H9 (cell line): ENCODE results near the gene SLCO4A1. TPM values are rescaled to one million over a fixed set of nuclear protein-coding genes. Genes with fewer than 3 reads are reported as not detected.

Experiments
- DNase-seq: peaks from one replicate; pipeline ENCODE4 v3.0.0-alpha.2; 2017
- H2AFZ ChIP-seq: one replicate; pipeline ENCODE4 v1.6.1; 2013; ENCODE audit warnings: mild to moderate bottlenecking, low read length, control low read depth, moderate library complexity
- H2AK5ac ChIP-seq: 2 replicates; pipeline ENCODE4 v1.6.1; 2013; ENCODE audit warnings: low read length, control low read depth, mixed read lengths; ENCODE audit not compliant: insufficient read length
- H2BK120ac ChIP-seq: one replicate; pipeline ENCODE4 v1.6.1; 2013; ENCODE audit warnings: low read depth, mild to moderate bottlenecking, low read length, control low read depth, inconsistent platforms; ENCODE audit not compliant: poor library complexity, severe bottlenecking
- H2BK12ac ChIP-seq: 2 replicates; pipeline ENCODE4 v1.6.1; 2013; ENCODE audit warnings: low read length, control low read depth, mixed read lengths, low read depth; ENCODE audit not compliant: insufficient read length
- H2BK15ac ChIP-seq: 2 replicates; pipeline ENCODE4 v1.6.1; 2013; ENCODE audit warnings: low read depth, low read length, control low read depth
- H2BK20ac ChIP-seq: one replicate; pipeline ENCODE4 v1.6.1; 2013; ENCODE audit warnings: low read depth, mild to moderate bottlenecking, low read length, control low read depth, inconsistent platforms; ENCODE audit not compliant: poor library complexity, severe bottlenecking
- H2BK5ac ChIP-seq: 2 replicates; pipeline ENCODE4 v1.6.1; 2013; ENCODE audit warnings: low read length, control low read depth, mixed read lengths; ENCODE audit not compliant: insufficient read length
- H3K14ac ChIP-seq: 2 replicates; pipeline ENCODE4 v1.6.1; 2013; ENCODE audit warnings: low read length, control low read depth; ENCODE audit not compliant: insufficient read depth
- H3K18ac ChIP-seq: 2 replicates; pipeline ENCODE4 v1.6.1; 2013; ENCODE audit warnings: low read depth, mild to moderate bottlenecking, mixed read lengths, low read length, control low read depth; ENCODE audit not compliant: insufficient read length
- H3K23ac ChIP-seq: 2 replicates; pipeline ENCODE4 v1.6.1; 2013; ENCODE audit warnings: low read length, control low read depth, mixed read lengths, low read depth; ENCODE audit not compliant: insufficient read length
- H3K23me2 ChIP-seq: 2 replicates; pipeline ENCODE4 v1.6.1; 2013; ENCODE audit warnings: low read depth, mild to moderate bottlenecking, mixed read lengths, low read length, control low read depth; ENCODE audit not compliant: insufficient read length, poor library complexity, severe bottlenecking
- H3K27ac ChIP-seq: 2 replicates; pipeline ENCODE4 v1.5.1; 2013; ENCODE audit warnings: low read length, control low read depth, mixed read lengths, low read depth; ENCODE audit not compliant: insufficient read length
- H3K27me3 ChIP-seq: 2 replicates; pipeline ENCODE4 v1.6.1; 2013; ENCODE audit warnings: low read length, control low read depth, inconsistent platforms; ENCODE audit not compliant: insufficient read depth
- H3K4ac ChIP-seq: 2 replicates; pipeline ENCODE4 v1.6.1; 2013; ENCODE audit warnings: low read depth, mild to moderate bottlenecking, control low read depth, inconsistent platforms, low read length, moderate library complexity
- H3K4me1 ChIP-seq: 2 replicates; pipeline ENCODE4 v1.6.1; 2013; ENCODE audit warnings: low read length, control low read depth, inconsistent platforms; ENCODE audit not compliant: insufficient read depth
- H3K4me2 ChIP-seq: 2 replicates; pipeline ENCODE4 v1.6.1; 2013; ENCODE audit warnings: low read length, control low read depth, mixed read lengths; ENCODE audit not compliant: insufficient read length, insufficient read depth
- H3K56ac ChIP-seq: 2 replicates; pipeline ENCODE4 v1.6.1; 2013; ENCODE audit warnings: low read depth, mild to moderate bottlenecking, mixed read lengths, low read length, control low read depth; ENCODE audit not compliant: insufficient read length
- H3K79me1 ChIP-seq: 2 replicates; pipeline ENCODE4 v1.6.1; 2013; ENCODE audit warnings: low read depth, mild to moderate bottlenecking, moderate library complexity, low read length, control low read depth, inconsistent platforms; ENCODE audit not compliant: insufficient read depth, poor library complexity, severe bottlenecking
- H3K79me2 ChIP-seq: 2 replicates; pipeline ENCODE4 v1.6.1; 2013; ENCODE audit warnings: low read length, control low read depth, inconsistent platforms; ENCODE audit not compliant: insufficient read depth
- H3K9ac ChIP-seq: 2 replicates; pipeline ENCODE4 v1.6.1; 2013; ENCODE audit warnings: low read length, control low read depth, mixed read lengths; ENCODE audit not compliant: insufficient read length; ENCODE audit errors: extremely low read depth
- H3K9me3 ChIP-seq: one replicate; pipeline ENCODE4 v1.6.1; 2013; ENCODE audit warnings: low read depth, low read length, inconsistent platforms; ENCODE audit not compliant: control insufficient read depth
- H3T11ph ChIP-seq: one replicate; pipeline ENCODE4 v1.6.1; 2013; ENCODE audit warnings: mild to moderate bottlenecking, low read length, control low read depth, inconsistent platforms
- H4K20me1 ChIP-seq: one replicate; pipeline ENCODE4 v1.6.1; 2013; ENCODE audit not compliant: control insufficient read depth, insufficient read length, insufficient read depth
- H4K5ac ChIP-seq: 2 replicates; pipeline ENCODE4 v1.6.1; 2013; ENCODE audit warnings: low read depth, mild to moderate bottlenecking, mixed read lengths, low read length, control low read depth; ENCODE audit not compliant: insufficient read length
- H4K8ac ChIP-seq: replicated peaks from 2 replicates; pipeline ENCODE4 v1.6.1; 2013; ENCODE audit warnings: low read length, control low read depth, mixed read lengths, low read depth; ENCODE audit not compliant: insufficient read length
- H4K91ac ChIP-seq: 2 replicates; pipeline ENCODE4 v1.6.1; 2013; ENCODE audit warnings: low read depth, mild to moderate bottlenecking, moderate library complexity, mixed read lengths, low read length, control low read depth; ENCODE audit not compliant: insufficient read length
- H3K27ac Mint-ChIP-seq, 3 experiments: 2 replicates in 2 of 3; 3 replicates in 1 of 3; pipeline ENCODE4 v1.8.0; 2020 to 2021; ENCODE audit warnings: mixed read lengths in 3 of 3, mild to moderate bottlenecking in 1 of 3, moderate library complexity in 1 of 3
- H3K27me3 Mint-ChIP-seq: 2 replicates; pipeline ENCODE4 v1.8.0; 2021; ENCODE audit warnings: low read depth, mild to moderate bottlenecking, moderate library complexity, mixed read lengths
- H3K36me3 Mint-ChIP-seq, 3 experiments: 2 replicates in 2 of 3; 3 replicates in 1 of 3; pipeline ENCODE4 v1.8.0; 2020 to 2021; ENCODE audit warnings: low read depth in 3 of 3, mixed read lengths in 3 of 3; ENCODE audit not compliant: insufficient read depth in 1 of 3
- H3K4me1 Mint-ChIP-seq, 2 experiments: 2 replicates each; pipeline ENCODE4 v1.8.0; 2020; ENCODE audit warnings: mixed read lengths in 2 of 2
- H3K4me3 Mint-ChIP-seq, 2 experiments: 2 replicates in 1 of 2; 3 replicates in 1 of 2; pipeline ENCODE4 v1.8.0; 2020 to 2021; ENCODE audit warnings: mild to moderate bottlenecking in 2 of 2, mixed read lengths in 2 of 2, moderate library complexity in 1 of 2
- H3K9me3 Mint-ChIP-seq, 2 experiments: 2 replicates in 1 of 2; 3 replicates in 1 of 2; pipeline ENCODE4 v1.8.0; 2020; ENCODE audit warnings: mild to moderate bottlenecking in 2 of 2, mixed read lengths in 2 of 2, moderate library complexity in 1 of 2
- WGBS: extraction: QIAGEN DNeasy Blood & Tissue Kit; methylation state at CpG from one replicate; pipeline ENCODE4 v1.1.7; 2013; ENCODE audit warnings: missing lambda C conversion rate, low lambda C conversion rate, mixed read lengths; ENCODE audit not compliant: insufficient read length; ENCODE audit errors: extremely low coverage; 5-methylcytosine and 5-hydroxymethylcytosine counted together
- total RNA-seq: library from RNA; stranded (reverse); gene quantifications from 2 replicates; pipeline ENCODE4 v1.2.1, GENCODE V29; 2021
- TF ChIP-seq, protein P1 (sequence below): fragments of 200-600 bp; sonication (generic); conservative IDR thresholded peaks from 3 replicates; pipeline ENCODE4 v1.8.0; 2021; ENCODE audit warnings: antibody characterized with exemption, mild to moderate bottlenecking

SLCO4A1 gene
- total RNA-seq, 1 experiment from 2014 or later = 9.4 TPM

- WGBS = no CpG with 5 or more reads among the region's 16 CpGs
- H3K27ac ChIP-seq = no peak overlapping the region
Observed at GRCh38 chr20:62705627-62706026, 63.3 kb downstream of the SLCO4A1 start.

More at GRCh38 chr20:62705627-62706026, 63.3 kb downstream of the SLCO4A1 start:
- no peak overlapping the region for H3T11ph ChIP-seq
- TF ChIP-seq, protein P1, sequence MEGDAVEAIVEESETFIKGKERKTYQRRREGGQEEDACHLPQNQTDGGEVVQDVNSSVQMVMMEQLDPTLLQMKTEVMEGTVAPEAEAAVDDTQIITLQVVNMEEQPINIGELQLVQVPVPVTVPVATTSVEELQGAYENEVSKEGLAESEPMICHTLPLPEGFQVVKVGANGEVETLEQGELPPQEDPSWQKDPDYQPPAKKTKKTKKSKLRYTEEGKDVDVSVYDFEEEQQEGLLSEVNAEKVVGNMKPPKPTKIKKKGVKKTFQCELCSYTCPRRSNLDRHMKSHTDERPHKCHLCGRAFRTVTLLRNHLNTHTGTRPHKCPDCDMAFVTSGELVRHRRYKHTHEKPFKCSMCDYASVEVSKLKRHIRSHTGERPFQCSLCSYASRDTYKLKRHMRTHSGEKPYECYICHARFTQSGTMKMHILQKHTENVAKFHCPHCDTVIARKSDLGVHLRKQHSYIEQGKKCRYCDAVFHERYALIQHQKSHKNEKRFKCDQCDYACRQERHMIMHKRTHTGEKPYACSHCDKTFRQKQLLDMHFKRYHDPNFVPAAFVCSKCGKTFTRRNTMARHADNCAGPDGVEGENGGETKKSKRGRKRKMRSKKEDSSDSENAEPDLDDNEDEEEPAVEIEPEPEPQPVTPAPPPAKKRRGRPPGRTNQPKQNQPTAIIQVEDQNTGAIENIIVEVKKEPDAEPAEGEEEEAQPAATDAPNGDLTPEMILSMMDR = no peak
- H2BK12ac ChIP-seq = no peak overlapping the region
- no peak overlapping the region for H3K27ac Mint-ChIP-seq
- no peak overlapping the region for H3K4me2 ChIP-seq
- H3K23ac ChIP-seq = no peak overlapping the region
- no peak overlapping the region for H3K4me3 Mint-ChIP-seq
- no peaks in the 10 kb centered on the region for H3K36me3 Mint-ChIP-seq
- H4K20me1 ChIP-seq = peaks cover 4% of the 10 kb centered on the region
- no peaks in the 10 kb centered on the region for H3K4me1 ChIP-seq
- no peak overlapping the region for H3K14ac ChIP-seq
- no peak overlapping the region for H2AFZ ChIP-seq
- H3K4me1 Mint-ChIP-seq = peaks cover 5 to 12% of the 10 kb centered on the region in 2 experiments
- no peak overlapping the region for H3K56ac ChIP-seq
- H3K9ac ChIP-seq = no peak overlapping the region
- peaks cover 0 to 2% of the 10 kb centered on the region in 2 experiments; a peak in 1 of 5 replicates for H3K9me3 Mint-ChIP-seq
- H3K18ac ChIP-seq = no peak overlapping the region
- no peak for DNase-seq
- no peak overlapping the region for H2BK5ac ChIP-seq
- no peak overlapping the region for H4K8ac ChIP-seq
- no peak overlapping the region for H4K91ac ChIP-seq
- no peaks in the 10 kb centered on the region for H3K9me3 ChIP-seq
- no peak overlapping the region for H2BK120ac ChIP-seq
- H3K79me1 ChIP-seq = no peaks in the 10 kb centered on the region
- no peak overlapping the region for H2AK5ac ChIP-seq
- no peak overlapping the region for H4K5ac ChIP-seq
- no peak overlapping the region for H3K4ac ChIP-seq
- no peak overlapping the region for H2BK15ac ChIP-seq
- peaks cover 64% of the 10 kb centered on the region for H3K27me3 Mint-ChIP-seq
- H3K27me3 ChIP-seq = peaks cover 12% of the 10 kb centered on the region; the same call in 1 of the 2 replicates
- H2BK20ac ChIP-seq = no peak overlapping the region
- peaks cover 15% of the 10 kb centered on the region for H3K23me2 ChIP-seq
- H3K79me2 ChIP-seq = no peaks in the 10 kb centered on the region
